GM18868 (cell line): ENCODE results near the gene TMEM80.
"Not testable (repeated sequence)": the region's sequence is repeated elsewhere in the genome, so short reads cannot be mapped to it uniquely, and the experiment has no call there.

Experiments used
- ATAC-seq: cut with Tn5 transposase; IDR thresholded peaks from one replicate; pipeline ENCODE4 v1.9.1; 2021; ENCODE audit warnings: mild to moderate bottlenecking, moderate library complexity; ENCODE audit not compliant: unreplicated experiment

The TMEM80 gene

DNA sequence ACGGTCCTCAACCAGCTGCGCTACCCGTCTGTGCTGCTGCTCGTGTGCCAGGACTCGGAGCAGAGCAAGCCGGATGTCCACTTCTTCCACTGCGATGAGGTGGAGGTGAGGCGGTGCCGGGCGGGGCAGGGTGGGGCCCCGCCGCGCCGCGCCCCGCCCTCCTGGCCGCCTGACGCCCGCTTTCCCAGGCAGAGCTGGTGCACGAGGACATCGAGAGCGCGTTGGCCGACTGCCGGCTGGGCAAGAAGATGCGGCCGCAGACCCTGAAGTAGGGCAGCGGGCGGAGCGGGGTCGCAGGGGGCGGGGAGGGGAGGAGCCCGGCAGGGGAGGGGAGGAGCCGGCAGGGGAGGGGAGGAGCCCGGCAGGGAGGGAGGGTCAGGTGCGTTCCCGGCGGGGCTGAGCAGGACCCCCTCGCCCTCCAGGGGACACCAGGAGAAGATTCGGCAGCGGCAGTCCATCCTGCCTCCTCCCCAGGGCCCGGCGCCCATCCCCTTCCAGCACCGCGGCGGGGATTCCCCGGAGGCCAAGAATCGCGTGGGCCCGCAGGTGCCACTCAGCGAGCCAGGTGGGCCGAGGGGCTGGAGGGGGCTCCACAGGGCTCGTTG is 25.1 kb downstream of the TMEM80 start:
- no peak for ATAC-seq

DNA sequence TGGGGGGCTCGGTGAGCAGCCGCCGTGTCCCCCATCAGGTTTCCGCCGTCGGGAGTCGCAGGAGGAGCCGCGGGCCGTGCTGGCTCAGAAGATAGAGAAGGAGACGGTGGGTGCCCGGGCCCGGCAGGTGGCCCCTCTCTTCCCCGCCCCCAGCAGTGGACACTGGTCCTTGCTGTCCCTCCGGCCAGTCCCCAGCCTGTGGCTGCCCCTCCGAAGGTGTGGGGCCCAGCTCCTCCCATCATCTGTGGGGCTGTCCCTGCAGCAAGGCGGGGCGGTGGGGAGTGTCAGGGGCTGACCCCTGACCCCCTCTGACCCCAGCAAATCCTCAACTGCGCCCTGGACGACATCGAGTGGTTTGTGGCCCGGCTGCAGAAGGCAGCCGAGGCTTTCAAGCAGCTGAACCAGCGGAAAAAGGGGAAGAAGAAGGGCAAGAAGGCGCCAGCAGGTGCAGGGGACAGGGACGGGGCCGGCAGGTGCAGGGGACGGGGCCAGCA is 25.7 kb downstream of the TMEM80 start:
- ATAC-seq: no peak

DNA sequence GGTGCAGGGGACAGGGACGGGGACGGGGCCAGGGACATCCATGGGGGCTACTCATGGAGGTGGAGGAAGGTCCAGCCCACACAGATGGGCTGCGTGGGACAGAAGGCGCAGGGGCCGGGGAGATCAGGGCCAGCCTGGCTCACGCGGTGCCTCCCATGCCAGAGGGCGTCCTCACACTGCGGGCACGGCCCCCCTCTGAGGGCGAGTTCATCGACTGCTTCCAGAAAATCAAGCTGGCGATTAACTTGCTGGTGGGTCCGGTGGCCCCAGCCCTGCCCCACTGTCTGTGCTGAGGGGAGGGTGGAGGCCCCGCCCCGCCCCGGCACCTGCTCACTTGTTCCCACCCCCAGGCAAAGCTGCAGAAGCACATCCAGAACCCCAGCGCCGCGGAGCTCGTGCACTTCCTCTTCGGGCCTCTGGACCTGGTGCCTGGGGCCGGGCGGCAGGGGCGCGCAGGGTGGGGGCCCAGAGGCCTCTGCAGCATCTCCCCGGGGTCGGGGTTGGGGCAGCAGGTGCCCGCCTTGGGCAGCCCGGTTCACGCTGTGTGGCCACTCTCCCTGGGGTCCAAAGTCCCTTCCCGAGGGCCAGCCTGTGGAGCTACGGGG is 26.2 kb downstream of the TMEM80 start:
- no peak for ATAC-seq

DNA sequence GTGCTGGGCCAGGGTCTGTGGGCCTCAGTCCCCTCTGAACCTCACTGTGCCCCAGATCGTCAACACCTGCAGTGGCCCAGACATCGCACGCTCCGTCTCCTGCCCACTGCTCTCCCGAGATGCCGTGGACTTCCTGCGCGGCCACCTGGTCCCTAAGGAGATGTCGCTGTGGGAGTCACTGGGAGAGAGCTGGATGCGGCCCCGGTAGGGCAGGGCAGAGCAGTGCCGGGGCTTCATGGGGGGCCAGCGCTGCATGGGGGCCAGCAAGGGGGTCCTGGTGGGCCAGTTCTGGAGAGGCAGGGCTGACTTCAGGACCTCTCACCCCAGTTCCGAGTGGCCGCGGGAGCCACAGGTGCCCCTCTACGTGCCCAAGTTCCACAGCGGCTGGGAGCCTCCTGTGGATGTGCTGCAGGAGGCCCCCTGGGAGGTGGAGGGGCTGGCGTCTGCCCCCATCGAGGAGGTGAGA is 26.8 kb downstream of the TMEM80 start:
- ATAC-seq: no peak

DNA sequence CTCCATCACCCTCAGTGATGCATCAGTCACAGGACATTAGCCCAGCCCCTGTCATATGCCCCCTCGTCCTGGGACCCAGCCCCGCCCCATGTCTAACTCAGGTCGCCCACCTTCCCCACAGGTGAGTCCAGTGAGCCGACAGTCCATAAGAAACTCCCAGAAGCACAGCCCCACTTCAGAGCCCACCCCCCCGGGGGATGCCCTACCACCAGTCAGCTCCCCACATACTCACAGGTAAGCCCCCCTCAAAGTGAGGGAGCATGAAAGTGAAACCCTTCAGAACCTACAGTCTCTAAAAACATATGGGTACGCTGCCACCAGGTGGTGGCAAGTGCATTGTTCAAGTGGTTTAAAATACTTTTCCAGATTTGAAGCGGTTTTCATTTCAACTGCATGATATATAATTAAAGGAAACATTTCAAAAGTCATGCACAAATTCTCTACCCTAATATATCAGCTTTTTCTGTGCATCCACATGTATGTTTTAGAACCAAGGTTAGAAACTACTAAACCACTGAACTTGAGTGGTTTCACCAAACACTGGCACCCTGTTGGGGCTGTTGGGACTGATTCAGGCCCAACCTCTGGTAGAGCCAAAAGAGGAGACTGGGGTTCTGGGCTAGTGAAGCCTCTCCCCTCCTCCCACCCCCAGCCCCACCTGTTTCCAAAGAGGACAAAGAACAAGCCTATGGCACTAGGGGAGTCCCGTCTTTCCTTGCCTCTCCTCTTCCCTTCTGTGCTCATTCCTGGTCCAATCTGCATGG is 27.7 kb downstream of the TMEM80 start:
- ATAC-seq: no peak

DNA sequence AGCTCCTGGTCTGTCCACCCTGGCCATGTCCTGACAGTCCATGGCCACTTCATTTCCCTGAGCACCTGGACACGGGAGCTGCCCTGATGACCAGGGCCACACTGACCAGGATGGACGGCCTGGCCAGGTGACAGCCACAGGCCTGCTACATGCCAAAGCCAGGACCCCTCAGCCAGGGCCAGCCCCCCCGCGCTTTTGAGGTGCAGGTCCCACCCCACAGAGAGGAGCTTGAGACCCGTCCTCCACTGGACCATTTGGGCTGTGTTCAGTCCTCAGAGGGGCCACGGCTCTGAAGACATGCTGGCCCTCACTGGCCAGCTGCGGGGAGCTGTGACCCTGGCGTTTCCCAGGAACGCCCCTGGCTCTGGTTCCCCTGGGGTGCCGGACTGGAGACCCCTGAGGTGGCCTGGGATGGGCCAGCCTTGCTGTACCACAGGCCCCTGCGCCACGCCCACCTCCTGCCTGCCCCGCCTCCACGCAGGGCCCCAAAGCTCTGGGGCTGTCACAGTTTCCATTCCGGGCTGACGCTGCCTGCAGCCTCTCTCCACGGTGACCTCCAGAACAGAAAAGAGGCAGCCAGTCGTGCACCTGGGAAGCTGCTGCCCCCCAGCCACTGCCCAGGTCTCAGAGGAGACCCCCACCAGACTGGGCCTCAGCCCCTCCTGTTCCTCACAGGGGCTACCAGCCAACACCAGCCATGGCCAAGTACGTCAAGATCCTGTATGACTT is 28.6 kb downstream of the TMEM80 start:
- no peak for ATAC-seq

DNA sequence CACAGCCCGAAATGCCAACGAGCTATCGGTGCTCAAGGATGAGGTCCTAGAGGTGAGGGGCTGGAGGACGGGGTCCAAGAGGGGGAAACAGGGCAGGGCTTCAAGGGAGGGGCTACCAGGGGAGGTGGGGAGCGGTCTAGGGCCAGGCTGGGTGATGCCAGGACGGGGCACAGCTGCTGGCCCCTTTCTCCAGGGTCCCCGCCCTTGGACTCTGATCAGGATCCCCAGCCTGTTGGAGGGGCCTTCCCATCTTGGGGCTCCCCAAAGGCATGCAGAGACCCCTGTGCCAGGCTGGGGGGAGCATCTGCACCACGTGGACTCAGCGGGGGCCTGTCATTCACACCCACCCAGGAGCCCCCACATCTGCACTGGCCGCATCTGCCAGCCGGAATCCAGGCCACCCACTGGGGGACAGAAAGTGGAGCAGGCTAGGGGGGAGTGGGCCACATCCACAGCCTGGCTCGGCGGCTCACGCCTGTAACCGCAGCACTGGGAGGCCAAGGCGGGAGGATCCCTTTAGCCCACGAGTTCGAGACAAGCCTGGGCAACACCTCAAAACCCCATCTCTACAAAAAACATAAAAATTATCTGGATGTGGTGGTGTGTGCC is 29.3 kb downstream of the TMEM80 start:
- no peak for ATAC-seq

DNA sequence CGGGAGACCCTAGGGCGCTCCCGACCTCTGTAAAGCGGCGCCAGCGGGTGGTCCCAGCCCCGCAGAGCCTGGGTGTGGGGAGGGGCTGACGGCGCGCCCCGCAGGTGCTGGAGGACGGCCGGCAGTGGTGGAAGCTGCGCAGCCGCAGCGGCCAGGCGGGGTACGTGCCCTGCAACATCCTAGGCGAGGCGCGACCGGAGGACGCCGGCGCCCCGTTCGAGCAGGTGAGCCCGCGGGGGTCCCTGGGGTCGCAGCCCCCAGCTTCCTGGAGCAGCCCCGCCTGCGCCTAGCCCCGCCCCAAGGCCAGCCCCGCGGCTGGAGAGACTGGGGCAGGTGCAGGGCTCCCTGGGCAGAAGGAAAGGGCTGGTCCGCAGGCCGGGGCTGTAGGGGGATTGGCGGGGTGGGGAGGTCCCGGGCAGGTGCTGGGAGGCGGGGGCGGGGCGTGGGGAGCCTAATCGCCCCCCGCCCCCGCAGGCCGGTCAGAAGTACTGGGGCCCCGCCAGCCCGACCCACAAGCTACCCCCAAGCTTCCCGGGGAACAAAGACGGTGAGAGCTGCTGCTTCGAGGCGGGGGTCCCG is 30.1 kb downstream of the TMEM80 start:
- no peak for ATAC-seq

DNA sequence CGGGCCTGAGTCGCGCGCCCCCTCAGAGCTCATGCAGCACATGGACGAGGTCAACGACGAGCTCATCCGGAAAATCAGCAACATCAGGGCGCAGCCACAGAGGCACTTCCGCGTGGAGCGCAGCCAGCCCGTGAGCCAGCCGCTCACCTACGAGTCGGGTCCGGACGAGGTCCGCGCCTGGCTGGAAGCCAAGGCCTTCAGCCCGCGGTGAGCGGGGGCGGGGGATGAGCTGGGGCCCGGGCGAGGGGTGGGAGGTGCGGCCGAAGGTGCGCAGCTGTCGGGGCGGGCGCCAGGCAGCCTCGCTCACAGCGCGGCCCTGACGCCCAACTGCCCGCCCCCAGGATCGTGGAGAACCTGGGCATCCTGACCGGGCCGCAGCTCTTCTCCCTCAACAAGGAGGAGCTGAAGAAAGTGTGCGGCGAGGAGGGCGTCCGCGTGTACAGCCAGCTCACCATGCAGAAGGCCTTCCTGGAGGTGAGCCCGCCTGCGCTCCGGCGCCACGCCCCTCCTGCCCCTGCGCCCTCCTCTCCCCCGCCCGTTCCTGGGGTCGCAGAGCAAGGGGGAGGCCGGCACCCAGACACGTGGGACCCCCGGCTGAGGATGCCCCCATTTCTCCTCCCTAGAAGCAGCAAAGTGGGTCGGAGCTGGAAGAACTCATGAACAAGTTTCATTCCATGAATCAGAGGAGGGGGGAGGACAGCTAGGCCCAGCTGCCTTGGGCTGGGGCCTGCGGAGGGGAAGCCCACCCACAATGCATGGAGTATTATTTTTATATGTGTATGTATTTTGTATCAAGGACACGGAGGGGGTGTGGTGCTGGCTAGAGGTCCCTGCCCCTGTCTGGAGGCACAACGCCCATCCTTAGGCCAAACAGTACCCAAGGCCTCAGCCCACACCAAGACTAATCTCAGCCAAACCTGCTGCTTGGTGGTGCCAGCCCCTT is 30.9 kb downstream of the TMEM80 start:
- ATAC-seq: no peak

DNA sequence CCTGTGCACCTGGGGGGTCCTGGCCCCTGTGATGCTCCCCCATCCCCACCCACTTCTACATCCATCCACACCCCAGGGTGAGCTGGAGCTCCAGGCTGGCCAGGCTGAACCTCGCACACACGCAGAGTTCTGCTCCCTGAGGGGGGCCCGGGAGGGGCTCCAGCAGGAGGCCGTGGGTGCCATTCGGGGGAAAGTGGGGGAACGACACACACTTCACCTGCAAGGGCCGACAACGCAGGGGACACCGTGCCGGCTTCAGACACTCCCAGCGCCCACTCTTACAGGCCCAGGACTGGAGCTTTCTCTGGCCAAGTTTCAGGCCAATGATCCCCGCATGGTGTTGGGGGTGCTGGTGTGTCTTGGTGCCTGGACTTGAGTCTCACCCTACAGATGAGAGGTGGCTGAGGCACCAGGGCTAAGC is 31.7 kb downstream of the TMEM80 start:
- ATAC-seq: no peak

DNA sequence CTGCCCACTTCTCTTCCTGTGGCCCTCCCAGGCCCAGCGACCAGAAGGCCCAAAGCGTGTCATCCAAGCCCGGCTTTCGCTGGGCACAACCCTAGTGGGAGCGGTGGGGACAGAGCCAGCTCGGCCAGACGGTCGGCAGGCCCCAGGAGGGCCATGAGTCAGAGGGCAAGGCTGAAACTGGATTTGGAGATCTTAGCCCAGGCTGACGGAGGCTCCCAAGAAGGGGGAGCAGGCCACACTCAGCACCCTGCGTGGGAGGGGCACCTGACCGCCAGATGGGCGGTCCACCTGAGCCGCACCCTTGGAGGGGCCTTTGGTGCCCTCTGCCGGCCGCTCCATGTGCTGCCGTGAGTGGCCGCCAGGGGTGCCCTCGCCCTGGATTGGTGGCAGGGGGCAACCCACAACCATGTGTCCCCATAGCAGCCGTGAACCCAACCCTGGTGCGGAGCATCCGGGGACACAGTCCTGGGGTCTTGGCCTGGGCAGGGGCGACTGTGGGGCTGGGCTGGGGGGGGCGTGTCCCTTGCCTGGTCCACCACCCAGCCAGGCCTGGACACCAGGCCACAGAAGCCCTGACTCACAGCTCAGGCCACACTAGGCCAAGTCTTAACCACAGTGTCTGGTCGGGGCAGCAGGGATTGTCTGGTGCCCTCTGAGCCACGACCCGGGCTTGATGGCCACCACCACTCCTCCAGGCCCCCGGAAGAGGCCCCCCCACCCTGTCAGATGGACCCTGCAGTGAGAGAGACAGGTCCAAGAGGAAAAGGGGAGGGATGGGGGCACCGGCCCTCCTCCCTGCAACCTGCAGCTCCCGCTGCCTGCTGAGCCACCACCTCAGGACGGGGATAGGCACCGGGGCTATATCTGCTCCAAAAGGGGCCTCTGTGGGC is 32.5 kb downstream of the TMEM80 start:
- no peak for ATAC-seq

DNA sequence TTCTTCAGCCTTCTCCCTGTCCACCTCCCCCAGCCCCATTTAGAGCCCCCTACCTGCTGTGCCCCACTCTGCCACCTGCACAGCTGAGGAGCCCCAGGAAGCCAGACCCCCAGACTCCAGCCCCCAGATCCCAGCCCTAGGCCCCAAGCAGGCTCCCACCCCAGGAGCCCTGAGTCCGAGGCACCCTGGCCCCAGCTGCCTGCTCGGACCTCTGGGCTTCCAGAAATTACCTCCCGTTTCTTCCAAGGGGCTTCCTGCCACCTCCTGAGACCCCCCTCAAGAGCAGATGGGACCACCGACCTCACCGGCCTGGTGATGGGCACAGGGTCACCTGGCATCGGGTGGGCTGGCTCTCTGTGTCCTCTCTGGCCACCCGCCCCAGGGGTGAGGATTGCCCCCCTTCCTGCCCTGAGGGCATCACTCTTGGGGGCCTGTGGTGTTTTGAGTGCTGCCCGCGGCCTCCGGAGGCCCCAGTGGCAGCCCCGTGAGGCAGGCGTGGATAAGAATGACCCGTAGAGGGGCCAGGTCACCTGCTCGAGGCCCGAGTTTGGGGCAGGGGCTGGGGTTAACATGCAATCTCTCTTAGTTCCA is 33.4 kb downstream of the TMEM80 start:
- no peak for ATAC-seq

DNA sequence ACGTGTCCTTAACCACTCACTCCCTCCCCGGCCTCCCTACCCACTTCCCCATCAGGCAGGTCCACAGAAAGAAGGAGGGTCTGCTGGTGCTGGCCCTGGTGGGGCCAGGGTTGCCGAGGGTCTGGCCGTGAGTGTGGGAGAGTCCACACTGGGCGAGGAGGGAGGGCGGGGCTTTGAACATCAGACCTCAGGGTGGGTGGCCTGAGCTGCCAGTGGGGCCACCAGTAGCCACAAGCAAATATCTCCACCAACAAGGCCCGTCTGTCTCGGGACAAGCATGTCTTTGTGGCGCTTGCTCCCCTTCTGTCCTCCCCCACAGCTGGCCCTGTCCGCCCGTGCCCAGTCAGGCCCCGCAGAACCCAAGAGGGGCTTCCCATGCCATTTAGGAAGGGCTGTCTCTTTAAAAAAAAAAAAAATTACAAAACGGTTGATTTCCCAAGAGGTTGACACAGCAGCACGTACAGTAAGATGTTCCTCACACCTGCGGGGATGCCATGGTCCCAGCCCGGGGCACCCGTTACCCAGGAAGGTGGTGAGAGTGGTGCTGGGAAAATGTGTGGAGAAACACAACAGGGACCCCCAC is 34.0 kb downstream of the TMEM80 start:
- no peak for ATAC-seq

DNA sequence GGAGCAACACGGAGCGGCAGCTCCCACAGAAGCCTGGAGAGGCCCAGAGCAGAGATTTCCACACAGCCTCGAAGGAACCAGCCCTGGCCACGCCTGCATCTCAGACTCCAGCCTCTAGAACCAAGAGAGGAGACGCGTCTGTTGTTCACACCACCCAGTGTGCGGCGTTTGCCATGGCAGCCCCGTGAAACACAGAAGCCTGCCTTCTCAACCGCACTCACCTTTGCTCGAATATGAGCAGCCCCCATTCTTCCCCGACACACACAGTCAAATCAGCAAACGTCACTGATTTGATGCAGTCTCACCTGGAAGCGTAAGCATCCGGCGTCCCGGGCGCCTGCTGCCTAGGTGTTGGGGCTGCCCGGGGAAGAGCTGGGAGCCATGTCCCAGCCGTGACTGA is 37.5 kb downstream of the TMEM80 start:
- no peak for ATAC-seq

DNA sequence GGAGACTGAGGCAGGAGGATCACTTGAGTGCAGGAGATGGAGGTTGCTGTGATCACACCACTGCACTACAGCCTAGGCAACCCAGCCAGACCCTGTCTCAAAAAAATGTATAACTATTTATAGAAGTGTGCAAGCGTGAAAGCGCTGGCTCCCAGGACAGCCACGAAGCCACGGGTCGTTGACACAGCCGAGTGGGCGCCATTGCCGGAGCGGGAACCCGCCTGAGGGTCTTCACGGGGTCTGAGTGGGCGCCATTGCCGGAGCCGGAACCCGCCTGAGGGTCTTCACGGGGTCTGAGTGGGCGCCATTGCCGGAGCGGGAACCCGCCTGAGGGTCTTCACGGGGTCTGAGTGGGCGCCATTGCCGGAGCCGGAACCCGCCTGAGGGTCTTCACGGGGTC is 38.9 kb downstream of the TMEM80 start:
- not testable (repeated sequence) for ATAC-seq

DNA sequence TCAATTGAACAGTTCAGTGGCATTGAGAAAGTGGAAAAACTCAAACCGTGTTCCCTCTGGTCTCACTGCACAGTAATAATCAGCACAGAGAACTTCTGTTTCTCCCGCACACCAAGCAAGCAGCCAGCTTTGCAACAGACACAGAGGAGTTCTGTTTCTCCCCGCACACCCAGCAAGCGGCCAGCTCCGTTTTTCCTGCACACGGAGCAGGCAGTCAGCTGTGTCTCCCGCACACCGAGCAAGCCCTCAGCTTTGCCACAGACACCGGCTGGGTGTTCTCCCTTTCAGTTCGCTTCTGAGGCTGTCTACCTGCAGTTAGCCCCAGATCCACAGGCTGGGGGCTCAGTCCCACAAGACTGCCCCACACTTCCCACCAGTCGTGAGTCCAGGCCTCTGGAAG is 41.8 kb downstream of the TMEM80 start:
- no peak for ATAC-seq

DNA sequence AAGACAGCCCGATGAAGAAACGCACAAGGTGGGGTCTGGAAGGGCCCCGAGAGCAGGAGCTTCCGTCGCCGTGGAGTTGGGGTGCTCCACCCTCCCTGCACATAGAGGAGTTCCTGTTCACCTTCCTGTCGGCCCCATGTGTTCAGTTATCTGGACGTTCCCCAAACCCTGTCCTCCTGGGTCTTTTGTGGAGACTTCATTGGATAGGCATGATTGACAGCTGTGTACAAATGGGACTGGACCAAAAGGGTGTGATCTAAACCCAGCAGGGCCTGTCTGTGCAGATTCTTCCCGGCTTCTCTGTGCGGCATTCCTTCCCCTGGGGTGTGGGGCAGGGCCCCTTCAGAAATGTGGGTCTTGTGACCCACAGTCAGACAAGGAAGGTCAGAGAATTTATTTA is 42.3 kb downstream of the TMEM80 start:
- not testable (repeated sequence) for ATAC-seq

DNA sequence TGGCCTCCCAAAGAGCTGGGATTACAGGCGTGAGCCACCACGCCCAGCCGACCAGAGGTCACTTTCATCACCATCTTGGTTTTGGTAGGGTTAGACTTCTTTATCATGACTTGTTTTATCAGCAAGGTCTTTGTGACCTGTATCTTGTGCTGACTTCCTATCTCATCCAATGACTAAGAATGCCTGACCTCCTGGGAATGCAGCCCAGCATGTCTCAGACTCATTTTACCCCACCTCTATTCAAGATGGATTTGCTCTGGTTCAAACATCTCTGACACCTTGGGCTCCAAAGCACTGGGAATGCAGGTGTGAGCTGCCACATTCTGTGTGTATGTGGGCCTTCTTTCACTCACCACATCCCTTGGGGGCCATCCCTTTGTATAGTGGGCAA is 46.5 kb downstream of the TMEM80 start:
- ATAC-seq: no peak
